ENCODE data around the gene LRP5.

LRP5 gene

GRCh38 chr11:68369756-68370155, 57.4 kb downstream of the LRP5 start:
- TF ChIP-seq CTCF (IDR thresholded peaks at IDR 0.05; ENCODE audit: borderline replicate concordance, insufficient read depth, low read depth, low read length), result no peak
- no peak overlapping the region for H3K4me3 ChIP-seq (ENCODE audit: low read depth, low read length)

GRCh38 chr11:68370211-68371111, 58.1 kb downstream of the LRP5 start:
- no peak for TF ChIP-seq CTCF (IDR thresholded peaks at IDR 0.05; ENCODE audit: borderline replicate concordance, insufficient read depth, low read depth, low read length)
- H3K4me3 ChIP-seq (ENCODE audit: low read depth, low read length), result peak overlapping the region; percentile 3

- no peak for TF ChIP-seq CTCF (IDR thresholded peaks at IDR 0.05; ENCODE audit: borderline replicate concordance, insufficient read depth, low read depth, low read length)
- no peak overlapping the region for H3K4me3 ChIP-seq (ENCODE audit: low read depth, low read length)
These were observed 59.0 kb downstream of the LRP5 start for GRCh38 chr11:68371171-68372041.

GRCh38 chr11:68372114-68372513, 59.7 kb downstream of the LRP5 start:
- no peak for TF ChIP-seq CTCF (IDR thresholded peaks at IDR 0.05; ENCODE audit: borderline replicate concordance, insufficient read depth, low read depth, low read length)
- no peak overlapping the region for H3K4me3 ChIP-seq (ENCODE audit: low read depth, low read length)

GRCh38 chr11:68372625-68373024, 60.2 kb downstream of the LRP5 start:
- no peak for TF ChIP-seq CTCF (IDR thresholded peaks at IDR 0.05; ENCODE audit: borderline replicate concordance, insufficient read depth, low read depth, low read length)

GRCh38 chr11:68373189-68373814, 60.9 kb downstream of the LRP5 start:
- H3K4me3 ChIP-seq (ENCODE audit: low read depth, low read length), result no peak overlapping the region
- no peak for TF ChIP-seq CTCF (IDR thresholded peaks at IDR 0.05; ENCODE audit: borderline replicate concordance, insufficient read depth, low read depth, low read length)

More at GRCh38 chr11:68372625-68373024, 60.2 kb downstream of the LRP5 start:
- H3K4me3 ChIP-seq (ENCODE audit: low read depth, low read length), result no peak overlapping the region
